HCT116 (cell line): ENCODE results near the gene CISD2.
"Not testable (repeated sequence)": the region's sequence is repeated elsewhere in the genome, so short reads cannot be mapped to it uniquely, and the experiment has no call there.

Experiments
- CTCF ChIP-seq, 3 experiments: fragments of 200-600 bp in 1 of 3; sonication (generic) in 1 of 3; IDR thresholded peaks in 2 of 3; conservative IDR thresholded peaks in 1 of 3; 2 replicates each; pipeline ENCODE4 v1.5.1; 2012 to 2017; ENCODE audit warnings: low read depth in 2 of 3, low read length in 2 of 3, antibody characterized with exemption in 1 of 3, borderline replicate concordance in 1 of 3, control low read depth in 1 of 3, mild to moderate bottlenecking in 1 of 3, mixed read lengths in 1 of 3, mixed run types in 1 of 3, moderate library complexity in 1 of 3; ENCODE audit not compliant: insufficient read depth in 1 of 3
- EZH2 ChIP-seq: fragments of 200-600 bp; sonication (generic); IDR thresholded peaks from 2 replicates; pipeline ENCODE4 v1.6.1; 2017; ENCODE audit warnings: antibody characterized with exemption, mixed run types
- POLR2A ChIP-seq: IDR thresholded peaks from 2 replicates; pipeline ENCODE4 v1.7.0; 2011; ENCODE audit warnings: borderline replicate concordance; ENCODE audit not compliant: insufficient read depth, insufficient read length; ENCODE audit errors: extremely low read depth
- POLR2AphosphoS5 ChIP-seq: IDR thresholded peaks from 2 replicates; pipeline ENCODE4 v1.6.1; 2011; ENCODE audit warnings: mild to moderate bottlenecking, low read depth, low read length, moderate library complexity
- REST ChIP-seq: IDR thresholded peaks from 2 replicates; pipeline ENCODE4 v1.6.1; 2012; ENCODE audit warnings: low read depth
- ZFX ChIP-seq: fragments of 450-650 bp; IDR thresholded peaks from 2 replicates; pipeline ENCODE4 v1.6.1; 2017

- not testable (repeated sequence) for TF ChIP-seq ZFX; REST; POLR2AphosphoS5; EZH2; CTCF (IDR thresholded peaks at IDR 0.05 in 2 of 3, conservative IDR thresholded peaks at IDR 0.05 in 1 of 3; ENCODE audit: borderline replicate concordance in 1 of 3, insufficient read depth in 1 of 3, low read depth in 2 of 3, low read length in 2 of 3); POLR2A
Measured at GRCh38 chr4:102877477-102878106, 8.8 kb downstream of the CISD2 start.
